Ishikawa (cell line): ENCODE data around the gene TRIP12.

Experiments used
- CREB1 ChIP-seq: IDR thresholded peaks from 2 replicates; pipeline ENCODE4 v1.6.1; 2012; ENCODE audit warnings: low read depth
- EP300 ChIP-seq: IDR thresholded peaks from 2 replicates; pipeline ENCODE4 v1.6.1; 2012; ENCODE audit warnings: borderline replicate concordance
- FOXM1 ChIP-seq: IDR thresholded peaks from 2 replicates; pipeline ENCODE4 v1.6.1; 2012; ENCODE audit warnings: low read depth, borderline replicate concordance
- MAX ChIP-seq: IDR thresholded peaks from 2 replicates; pipeline ENCODE4 v1.6.1; 2012
- NFIC ChIP-seq: IDR thresholded peaks from 2 replicates; pipeline ENCODE4 v1.6.1; 2012
- RAD21 ChIP-seq: IDR thresholded peaks from 2 replicates; pipeline ENCODE4 v1.6.1; 2012; ENCODE audit warnings: low read depth
- TCF12 ChIP-seq: IDR thresholded peaks from 2 replicates; pipeline ENCODE4 v1.6.1; 2012; ENCODE audit warnings: low read depth
- YY1 ChIP-seq: IDR thresholded peaks from 2 replicates; pipeline ENCODE4 v1.6.1; 2012; ENCODE audit warnings: low read depth
- ZBTB7A ChIP-seq: IDR thresholded peaks from 2 replicates; pipeline ENCODE4 v1.6.1; 2012; ENCODE audit warnings: low read depth
- TF ChIP-seq, protein P1 (sequence below): IDR thresholded peaks from 2 replicates; pipeline ENCODE4 v1.6.1; 2012; ENCODE audit warnings: low read depth, mild to moderate bottlenecking

- TF ChIP-seq CREB1, result no peak
- no peak for TF ChIP-seq ZBTB7A
- no peak for TF ChIP-seq TCF12
- TF ChIP-seq RAD21, result no peak
- no peak for TF ChIP-seq EP300
- TF ChIP-seq NFIC, result no peak
- no peak for TF ChIP-seq MAX
- TF ChIP-seq, protein P1, sequence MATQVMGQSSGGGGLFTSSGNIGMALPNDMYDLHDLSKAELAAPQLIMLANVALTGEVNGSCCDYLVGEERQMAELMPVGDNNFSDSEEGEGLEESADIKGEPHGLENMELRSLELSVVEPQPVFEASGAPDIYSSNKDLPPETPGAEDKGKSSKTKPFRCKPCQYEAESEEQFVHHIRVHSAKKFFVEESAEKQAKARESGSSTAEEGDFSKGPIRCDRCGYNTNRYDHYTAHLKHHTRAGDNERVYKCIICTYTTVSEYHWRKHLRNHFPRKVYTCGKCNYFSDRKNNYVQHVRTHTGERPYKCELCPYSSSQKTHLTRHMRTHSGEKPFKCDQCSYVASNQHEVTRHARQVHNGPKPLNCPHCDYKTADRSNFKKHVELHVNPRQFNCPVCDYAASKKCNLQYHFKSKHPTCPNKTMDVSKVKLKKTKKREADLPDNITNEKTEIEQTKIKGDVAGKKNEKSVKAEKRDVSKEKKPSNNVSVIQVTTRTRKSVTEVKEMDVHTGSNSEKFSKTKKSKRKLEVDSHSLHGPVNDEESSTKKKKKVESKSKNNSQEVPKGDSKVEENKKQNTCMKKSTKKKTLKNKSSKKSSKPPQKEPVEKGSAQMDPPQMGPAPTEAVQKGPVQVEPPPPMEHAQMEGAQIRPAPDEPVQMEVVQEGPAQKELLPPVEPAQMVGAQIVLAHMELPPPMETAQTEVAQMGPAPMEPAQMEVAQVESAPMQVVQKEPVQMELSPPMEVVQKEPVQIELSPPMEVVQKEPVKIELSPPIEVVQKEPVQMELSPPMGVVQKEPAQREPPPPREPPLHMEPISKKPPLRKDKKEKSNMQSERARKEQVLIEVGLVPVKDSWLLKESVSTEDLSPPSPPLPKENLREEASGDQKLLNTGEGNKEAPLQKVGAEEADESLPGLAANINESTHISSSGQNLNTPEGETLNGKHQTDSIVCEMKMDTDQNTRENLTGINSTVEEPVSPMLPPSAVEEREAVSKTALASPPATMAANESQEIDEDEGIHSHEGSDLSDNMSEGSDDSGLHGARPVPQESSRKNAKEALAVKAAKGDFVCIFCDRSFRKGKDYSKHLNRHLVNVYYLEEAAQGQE, result no peak
- TF ChIP-seq FOXM1, result no peak
- TF ChIP-seq YY1, result no peak
These were observed 46.3 kb downstream of the TRIP12 start for GRCh38 chr2:229875549-229875948.
